Neural progenitor cell (in vitro differentiated cells): ENCODE measurements around the gene C22orf15. TPM values are rescaled to one million over a fixed set of nuclear protein-coding genes. Genes with fewer than 3 reads are reported as not detected.

Source experiments
- DNase-seq: peaks from one replicate; pipeline ENCODE4 v3.0.0-alpha.2; 2016; ENCODE audit warnings: low spot score
- H2AFZ ChIP-seq: fragments of 200-600 bp; sonication (generic); replicated peaks from 2 replicates; pipeline ENCODE4 v1.6.1; 2016; ENCODE audit warnings: antibody characterized with exemption
- H3F3A ChIP-seq: fragments of 200-600 bp; sonication (generic); 2 replicates; pipeline ENCODE4 v1.6.1; 2016; ENCODE audit warnings: antibody characterized with exemption, low read depth
- H3K27ac ChIP-seq: fragments of 200-600 bp; sonication (generic); 2 replicates; pipeline ENCODE4 v1.5.1; 2016; ENCODE audit warnings: mild to moderate bottlenecking
- H3K27me3 ChIP-seq: fragments of 200-600 bp; sonication (generic); 2 replicates; pipeline ENCODE4 v1.6.1; 2016; ENCODE audit warnings: mild to moderate bottlenecking, moderate library complexity
- H3K36me3 ChIP-seq: fragments of 200-600 bp; sonication (generic); 2 replicates; pipeline ENCODE4 v1.5.1; 2016
- H3K4me1 ChIP-seq: fragments of 200-600 bp; sonication (generic); 2 replicates; pipeline ENCODE4 v1.6.1; 2016; ENCODE audit warnings: mixed run types
- H3K4me2 ChIP-seq: fragments of 200-600 bp; sonication (generic); 2 replicates; pipeline ENCODE4 v1.6.1; 2016
- H3K4me3 ChIP-seq: fragments of 200-600 bp; sonication (generic); 2 replicates; pipeline ENCODE4 v1.5.1; 2016
- H3K79me2 ChIP-seq: fragments of 200-600 bp; sonication (generic); 2 replicates; pipeline ENCODE4 v1.6.1; 2016; ENCODE audit warnings: low read depth
- H3K9ac ChIP-seq: fragments of 200-600 bp; sonication (generic); 2 replicates; pipeline ENCODE4 v1.6.1; 2016
- H3K9me3 ChIP-seq: fragments of 200-600 bp; sonication (generic); 2 replicates; pipeline ENCODE4 v1.5.1; 2016; ENCODE audit warnings: low read depth
- H4K20me1 ChIP-seq: fragments of 200-600 bp; sonication (generic); 2 replicates; pipeline ENCODE4 v1.6.1; 2016; ENCODE audit warnings: low read depth
- H3K27ac Mint-ChIP-seq: 3 replicates; pipeline ENCODE4 v1.8.0; 2021; ENCODE audit warnings: mixed read lengths
- H3K27me3 Mint-ChIP-seq: 2 replicates; pipeline ENCODE4 v1.8.0; 2022; ENCODE audit warnings: low read depth, mild to moderate bottlenecking, inconsistent platforms, moderate library complexity, mixed read lengths; ENCODE audit not compliant: insufficient read depth
- H3K36me3 Mint-ChIP-seq: 3 replicates; pipeline ENCODE4 v1.8.0; 2021; ENCODE audit warnings: mixed read lengths
- H3K4me1 Mint-ChIP-seq: 3 replicates; pipeline ENCODE4 v1.8.0; 2021; ENCODE audit warnings: mixed read lengths
- H3K4me3 Mint-ChIP-seq: 3 replicates; pipeline ENCODE4 v1.8.0; 2021; ENCODE audit warnings: mild to moderate bottlenecking, moderate library complexity, mixed read lengths
- H3K9me3 Mint-ChIP-seq: 3 replicates; pipeline ENCODE4 v1.8.0; 2020; ENCODE audit warnings: mixed read lengths
- EZH2 ChIP-seq: fragments of 200-600 bp; sonication (generic); IDR thresholded peaks from 2 replicates; pipeline ENCODE4 v1.6.1; 2017; ENCODE audit warnings: antibody characterized with exemption, mild to moderate bottlenecking, moderate library complexity
- EZH2phosphoT487 ChIP-seq: fragments of 200-600 bp; sonication (generic); IDR thresholded peaks from 2 replicates; pipeline ENCODE4 v1.6.1; 2017; ENCODE audit warnings: antibody characterized with exemption
- total RNA-seq: library from RNA; depleted of rRNA; stranded (reverse); fragments of >200 nt; gene quantifications from 2 replicates; pipeline ENCODE4 v1.2.3, GENCODE V29; 2015; ENCODE audit warnings: low replicate concordance
- TF ChIP-seq, protein P1 (sequence below): fragments of 200-600 bp; sonication (generic); IDR thresholded peaks from 2 replicates; pipeline ENCODE4 v1.5.1; 2017; ENCODE audit warnings: antibody characterized with exemption, mild to moderate bottlenecking

Gene C22orf15
- total RNA-seq, 1 donor from 2014 or later = 0.56 TPM

DNA sequence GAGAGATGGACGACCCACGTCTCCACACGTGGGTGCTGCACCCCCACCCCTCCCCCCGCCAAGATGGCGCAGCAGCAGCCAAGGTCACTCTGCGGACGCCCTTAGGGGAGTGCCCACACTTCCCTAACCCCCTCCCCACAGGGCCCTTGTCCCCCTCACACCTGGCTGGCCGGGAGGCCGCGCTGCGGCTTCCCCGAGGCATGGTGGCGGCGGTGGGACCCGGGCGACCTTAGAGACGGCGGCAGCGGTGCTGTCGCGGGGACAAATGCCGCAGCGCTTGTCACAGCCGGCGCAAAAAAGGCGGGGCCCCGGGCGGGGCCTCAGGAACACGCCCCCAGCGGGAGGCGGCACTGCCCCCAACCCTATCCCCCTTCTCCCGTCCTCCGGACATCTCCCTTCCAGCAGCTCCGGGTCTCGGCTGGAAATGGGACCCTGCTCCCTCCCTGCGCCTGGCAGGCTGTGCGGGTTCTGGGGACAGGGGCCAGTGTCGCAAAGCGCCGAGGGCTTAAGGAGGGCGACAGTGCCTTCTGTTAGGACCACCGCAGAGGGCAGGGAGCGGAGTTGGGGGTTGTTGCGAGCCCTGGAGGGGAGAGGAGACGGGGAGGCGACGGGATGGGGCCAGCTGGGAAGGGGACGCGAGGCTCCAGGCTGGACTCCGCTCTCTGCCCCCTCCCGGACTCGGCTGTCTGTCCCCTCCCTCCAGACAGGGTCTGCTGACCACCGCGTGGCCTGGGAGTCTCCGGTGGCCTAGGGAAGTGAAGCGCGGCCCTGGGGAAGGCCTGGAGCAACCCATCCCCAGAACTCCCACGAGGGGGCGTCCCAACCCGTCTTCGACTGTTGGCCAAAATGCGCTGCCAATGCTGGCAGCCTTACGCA is 5.1 kb downstream of the C22orf15 start, which contains the start of gene CHCHD10:
Gene CHCHD10 (minus strand): TSS at position 300 of the 876 bp plus-strand sequence. CDS start 98 bp downstream, at position 202.
- Mint-ChIP-seq H3K4me1 (peaks cover 40% of the 10 kb centered on the region), H3K4me3 (peak within 1 kb of the TSS; percentile 91), H3K36me3 (no peaks in the 10 kb centered on the region), H3K27me3 (peaks cover 3% of the 10 kb centered on the region), H3K9me3 (no peaks in the 10 kb centered on the region), H3K27ac (no peak within 1 kb of the TSS)
- Histone ChIP-seq H4K20me1 (no peaks in the 10 kb centered on the region), H3K36me3 (no peaks in the 10 kb centered on the region), H3K9ac (no peak within 1 kb of the TSS), H2AFZ (peak within 1 kb of the TSS; percentile 89), H3K4me2 (peak within 1 kb of the TSS; percentile 87), H3K27me3 (peaks cover 31% of the 10 kb centered on the region), H3F3A (peaks cover 60% of the 10 kb centered on the region), H3K4me1 (peaks cover 23% of the 10 kb centered on the region), H3K79me2 (no peaks in the 10 kb centered on the region), H3K4me3 (peak within 1 kb of the TSS; percentile 60), H3K9me3 (no peaks in the 10 kb centered on the region), H3K27ac (no peak within 1 kb of the TSS)
- peak; percentile 94 for DNase-seq
- TF ChIP-seq EZH2phosphoT487 (no peak), EZH2 (no peak)
- TF ChIP-seq, protein P1, sequence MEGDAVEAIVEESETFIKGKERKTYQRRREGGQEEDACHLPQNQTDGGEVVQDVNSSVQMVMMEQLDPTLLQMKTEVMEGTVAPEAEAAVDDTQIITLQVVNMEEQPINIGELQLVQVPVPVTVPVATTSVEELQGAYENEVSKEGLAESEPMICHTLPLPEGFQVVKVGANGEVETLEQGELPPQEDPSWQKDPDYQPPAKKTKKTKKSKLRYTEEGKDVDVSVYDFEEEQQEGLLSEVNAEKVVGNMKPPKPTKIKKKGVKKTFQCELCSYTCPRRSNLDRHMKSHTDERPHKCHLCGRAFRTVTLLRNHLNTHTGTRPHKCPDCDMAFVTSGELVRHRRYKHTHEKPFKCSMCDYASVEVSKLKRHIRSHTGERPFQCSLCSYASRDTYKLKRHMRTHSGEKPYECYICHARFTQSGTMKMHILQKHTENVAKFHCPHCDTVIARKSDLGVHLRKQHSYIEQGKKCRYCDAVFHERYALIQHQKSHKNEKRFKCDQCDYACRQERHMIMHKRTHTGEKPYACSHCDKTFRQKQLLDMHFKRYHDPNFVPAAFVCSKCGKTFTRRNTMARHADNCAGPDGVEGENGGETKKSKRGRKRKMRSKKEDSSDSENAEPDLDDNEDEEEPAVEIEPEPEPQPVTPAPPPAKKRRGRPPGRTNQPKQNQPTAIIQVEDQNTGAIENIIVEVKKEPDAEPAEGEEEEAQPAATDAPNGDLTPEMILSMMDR = peak; percentile 81

DNA sequence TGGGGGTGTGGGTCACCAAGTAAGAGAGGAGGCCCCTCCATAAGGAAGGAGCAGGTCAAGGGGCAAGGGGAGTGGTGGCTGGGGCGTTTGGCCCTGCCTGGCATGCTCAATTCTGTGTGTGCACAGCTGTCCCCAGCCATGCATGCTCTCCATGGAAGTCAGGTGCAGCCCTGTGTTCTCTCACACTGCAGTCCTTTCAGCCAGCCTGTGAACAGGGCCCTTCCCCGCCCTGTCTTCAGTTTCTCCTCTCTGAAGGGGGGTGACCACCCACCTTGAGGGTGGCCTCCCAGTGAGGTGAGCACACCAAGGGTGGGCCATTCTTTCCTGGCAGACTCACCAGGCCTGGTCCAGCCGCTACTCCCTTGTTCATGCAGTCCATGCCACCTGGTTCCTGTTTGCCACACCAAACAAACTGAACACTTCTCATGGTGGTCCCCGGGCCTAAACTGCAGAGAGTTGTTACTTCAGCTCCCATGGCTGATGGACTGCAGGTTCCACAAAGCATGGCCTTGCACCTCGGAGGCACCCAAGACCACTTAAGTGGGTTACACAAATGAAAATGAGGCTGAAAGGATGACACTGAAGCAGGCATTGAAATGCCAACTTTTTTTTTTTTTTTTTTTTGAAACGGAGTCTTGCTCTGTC is 6.7 kb downstream of the C22orf15 start:
- Mint-ChIP-seq H3K27ac (no peak overlapping the region), H3K27me3 (peaks cover 15% of the 10 kb centered on the region), H3K36me3 (no peaks in the 10 kb centered on the region), H3K4me1 (peaks cover 40% of the 10 kb centered on the region), H3K4me3 (peak overlapping the region; percentile 52), H3K9me3 (no peaks in the 10 kb centered on the region)
- Histone ChIP-seq H3K27ac (no peak overlapping the region), H4K20me1 (no peaks in the 10 kb centered on the region), H3K9me3 (no peaks in the 10 kb centered on the region), H3K4me1 (peaks cover 22% of the 10 kb centered on the region), H3K4me3 (no peak overlapping the region), H3F3A (peaks cover 61% of the 10 kb centered on the region), H3K79me2 (no peaks in the 10 kb centered on the region), H3K27me3 (peaks cover 46% of the 10 kb centered on the region), H3K4me2 (no peak overlapping the region), H3K9ac (no peak overlapping the region), H3K36me3 (no peaks in the 10 kb centered on the region), H2AFZ (no peak overlapping the region)
- DNase-seq = no peak
- TF ChIP-seq EZH2 = no peak
- TF ChIP-seq, protein P1 = no peak
- TF ChIP-seq EZH2phosphoT487 = no peak

DNA sequence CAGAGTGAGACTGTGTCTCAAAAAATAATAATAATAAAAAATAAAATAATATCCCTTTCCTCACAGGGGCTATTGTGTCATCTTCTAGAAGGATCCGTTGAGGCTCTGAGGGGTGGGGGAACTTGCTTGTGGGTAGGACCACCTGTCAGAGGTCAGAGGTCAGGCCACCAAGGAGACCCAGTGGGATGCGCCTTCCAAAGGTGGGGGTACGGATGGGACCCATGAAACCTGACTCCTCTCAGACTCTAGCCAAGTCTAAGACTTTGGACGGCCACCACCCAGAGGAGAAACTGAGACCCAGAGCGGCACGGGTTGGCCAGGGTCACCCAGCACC is 9.5 kb downstream of the C22orf15 start:
- H3K79me2 ChIP-seq = no peaks in the 10 kb centered on the region
- H3K4me2 ChIP-seq = peak overlapping the region; percentile 96
- peak overlapping the region; percentile 83 for H3K27ac Mint-ChIP-seq
- no peak overlapping the region for H3K27ac ChIP-seq
- no peaks in the 10 kb centered on the region for H4K20me1 ChIP-seq
- H3F3A ChIP-seq = peaks cover 55% of the 10 kb centered on the region
- peak; percentile 38 for DNase-seq
- no peaks in the 10 kb centered on the region for H3K36me3 ChIP-seq
- H3K9me3 Mint-ChIP-seq = no peaks in the 10 kb centered on the region
- H3K36me3 Mint-ChIP-seq = no peaks in the 10 kb centered on the region
- peaks cover 17% of the 10 kb centered on the region for H3K4me1 ChIP-seq
- TF ChIP-seq, protein P1 = no peak
- TF ChIP-seq EZH2phosphoT487 = no peak
- no peak for TF ChIP-seq EZH2
- peaks cover 18% of the 10 kb centered on the region for H3K27me3 Mint-ChIP-seq
- peaks cover 36% of the 10 kb centered on the region for H3K4me1 Mint-ChIP-seq
- H2AFZ ChIP-seq = peak overlapping the region; percentile 88
- peaks cover 46% of the 10 kb centered on the region for H3K27me3 ChIP-seq
- no peak overlapping the region for H3K9ac ChIP-seq
- H3K4me3 ChIP-seq = peak overlapping the region; percentile 69
- peak overlapping the region; percentile 83 for H3K4me3 Mint-ChIP-seq
- no peaks in the 10 kb centered on the region for H3K9me3 ChIP-seq
